HCT116 (cell line): Measurements from ENCODE around the gene ESRP2.

ENCODE experiments used
- CEBPB ChIP-seq: IDR thresholded peaks from 2 replicates; pipeline ENCODE4 v1.6.1; 2012; ENCODE audit warnings: low read depth
- POLR2A ChIP-seq: IDR thresholded peaks from 2 replicates; pipeline ENCODE4 v1.7.0; 2011; ENCODE audit warnings: borderline replicate concordance; ENCODE audit not compliant: insufficient read depth, insufficient read length; ENCODE audit errors: extremely low read depth
- RAD21 ChIP-seq: IDR thresholded peaks from 2 replicates; pipeline ENCODE4 v1.6.1; 2012; ENCODE audit warnings: low read depth, mild to moderate bottlenecking
- SIN3A ChIP-seq: IDR thresholded peaks from 2 replicates; pipeline ENCODE4 v1.6.1; 2012; ENCODE audit warnings: low read depth
- YY1 ChIP-seq: IDR thresholded peaks from 2 replicates; pipeline ENCODE4 v1.6.1; 2011; ENCODE audit warnings: low read length, low read depth, moderate library complexity, mild to moderate bottlenecking; ENCODE audit not compliant: insufficient replicate concordance; ENCODE audit errors: extremely low read depth
- ZFX ChIP-seq: fragments of 450-650 bp; IDR thresholded peaks from 2 replicates; pipeline ENCODE4 v1.6.1; 2017
- TF ChIP-seq, protein P1 (sequence below), 3 experiments: fragments of 200-600 bp in 1 of 3; sonication (generic) in 1 of 3; IDR thresholded peaks in 2 of 3; conservative IDR thresholded peaks in 1 of 3; 2 replicates each; pipeline ENCODE4 v1.5.1; 2012 to 2017; ENCODE audit warnings: low read depth in 2 of 3, low read length in 2 of 3, antibody characterized with exemption in 1 of 3, borderline replicate concordance in 1 of 3, control low read depth in 1 of 3, mild to moderate bottlenecking in 1 of 3, mixed read lengths in 1 of 3, mixed run types in 1 of 3, moderate library complexity in 1 of 3; ENCODE audit not compliant: insufficient read depth in 1 of 3
- TF ChIP-seq, protein P2 (sequence below): IDR thresholded peaks from 2 replicates; pipeline ENCODE4 v1.6.1; 2012; ENCODE audit warnings: low read depth
- TF ChIP-seq, protein P3 (sequence below): IDR thresholded peaks from 2 replicates; pipeline ENCODE4 v1.6.1; 2012
- TF ChIP-seq, protein P4 (sequence below): IDR thresholded peaks from 2 replicates; pipeline ENCODE4 v1.6.1; 2011; ENCODE audit warnings: mild to moderate bottlenecking, low read length, moderate library complexity; ENCODE audit not compliant: insufficient replicate concordance; ENCODE audit errors: extremely low read depth

DNA sequence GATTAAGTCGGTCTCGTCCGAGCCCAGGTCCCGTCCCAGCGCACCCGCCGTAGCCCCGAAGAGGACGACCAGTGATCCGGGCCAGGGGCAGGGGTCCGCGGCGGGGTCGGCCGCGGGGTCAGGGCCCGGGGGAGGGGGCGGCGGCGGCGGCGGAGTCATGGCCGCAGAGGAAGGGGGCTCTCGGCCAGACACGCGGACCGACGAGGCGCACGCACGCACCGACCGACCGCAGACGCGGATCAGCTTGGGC lies at the start of gene ESRP2:
- TF ChIP-seq, protein P1, sequence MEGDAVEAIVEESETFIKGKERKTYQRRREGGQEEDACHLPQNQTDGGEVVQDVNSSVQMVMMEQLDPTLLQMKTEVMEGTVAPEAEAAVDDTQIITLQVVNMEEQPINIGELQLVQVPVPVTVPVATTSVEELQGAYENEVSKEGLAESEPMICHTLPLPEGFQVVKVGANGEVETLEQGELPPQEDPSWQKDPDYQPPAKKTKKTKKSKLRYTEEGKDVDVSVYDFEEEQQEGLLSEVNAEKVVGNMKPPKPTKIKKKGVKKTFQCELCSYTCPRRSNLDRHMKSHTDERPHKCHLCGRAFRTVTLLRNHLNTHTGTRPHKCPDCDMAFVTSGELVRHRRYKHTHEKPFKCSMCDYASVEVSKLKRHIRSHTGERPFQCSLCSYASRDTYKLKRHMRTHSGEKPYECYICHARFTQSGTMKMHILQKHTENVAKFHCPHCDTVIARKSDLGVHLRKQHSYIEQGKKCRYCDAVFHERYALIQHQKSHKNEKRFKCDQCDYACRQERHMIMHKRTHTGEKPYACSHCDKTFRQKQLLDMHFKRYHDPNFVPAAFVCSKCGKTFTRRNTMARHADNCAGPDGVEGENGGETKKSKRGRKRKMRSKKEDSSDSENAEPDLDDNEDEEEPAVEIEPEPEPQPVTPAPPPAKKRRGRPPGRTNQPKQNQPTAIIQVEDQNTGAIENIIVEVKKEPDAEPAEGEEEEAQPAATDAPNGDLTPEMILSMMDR (IDR thresholded peaks at IDR 0.05 in 2 of 3, conservative IDR thresholded peaks at IDR 0.05 in 1 of 3; ENCODE audit: borderline replicate concordance in 1 of 3, insufficient read depth in 1 of 3, low read depth in 2 of 3, low read length in 2 of 3): no peak
- TF ChIP-seq SIN3A (no peak), POLR2A (no peak), CEBPB (no peak), ZFX (no peak), RAD21 (no peak), YY1 (no peak)
- TF ChIP-seq, protein P2, sequence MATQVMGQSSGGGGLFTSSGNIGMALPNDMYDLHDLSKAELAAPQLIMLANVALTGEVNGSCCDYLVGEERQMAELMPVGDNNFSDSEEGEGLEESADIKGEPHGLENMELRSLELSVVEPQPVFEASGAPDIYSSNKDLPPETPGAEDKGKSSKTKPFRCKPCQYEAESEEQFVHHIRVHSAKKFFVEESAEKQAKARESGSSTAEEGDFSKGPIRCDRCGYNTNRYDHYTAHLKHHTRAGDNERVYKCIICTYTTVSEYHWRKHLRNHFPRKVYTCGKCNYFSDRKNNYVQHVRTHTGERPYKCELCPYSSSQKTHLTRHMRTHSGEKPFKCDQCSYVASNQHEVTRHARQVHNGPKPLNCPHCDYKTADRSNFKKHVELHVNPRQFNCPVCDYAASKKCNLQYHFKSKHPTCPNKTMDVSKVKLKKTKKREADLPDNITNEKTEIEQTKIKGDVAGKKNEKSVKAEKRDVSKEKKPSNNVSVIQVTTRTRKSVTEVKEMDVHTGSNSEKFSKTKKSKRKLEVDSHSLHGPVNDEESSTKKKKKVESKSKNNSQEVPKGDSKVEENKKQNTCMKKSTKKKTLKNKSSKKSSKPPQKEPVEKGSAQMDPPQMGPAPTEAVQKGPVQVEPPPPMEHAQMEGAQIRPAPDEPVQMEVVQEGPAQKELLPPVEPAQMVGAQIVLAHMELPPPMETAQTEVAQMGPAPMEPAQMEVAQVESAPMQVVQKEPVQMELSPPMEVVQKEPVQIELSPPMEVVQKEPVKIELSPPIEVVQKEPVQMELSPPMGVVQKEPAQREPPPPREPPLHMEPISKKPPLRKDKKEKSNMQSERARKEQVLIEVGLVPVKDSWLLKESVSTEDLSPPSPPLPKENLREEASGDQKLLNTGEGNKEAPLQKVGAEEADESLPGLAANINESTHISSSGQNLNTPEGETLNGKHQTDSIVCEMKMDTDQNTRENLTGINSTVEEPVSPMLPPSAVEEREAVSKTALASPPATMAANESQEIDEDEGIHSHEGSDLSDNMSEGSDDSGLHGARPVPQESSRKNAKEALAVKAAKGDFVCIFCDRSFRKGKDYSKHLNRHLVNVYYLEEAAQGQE: no peak
- TF ChIP-seq, protein P3, sequence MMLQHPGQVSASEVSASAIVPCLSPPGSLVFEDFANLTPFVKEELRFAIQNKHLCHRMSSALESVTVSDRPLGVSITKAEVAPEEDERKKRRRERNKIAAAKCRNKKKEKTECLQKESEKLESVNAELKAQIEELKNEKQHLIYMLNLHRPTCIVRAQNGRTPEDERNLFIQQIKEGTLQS: no peak
- TF ChIP-seq, protein P4, sequence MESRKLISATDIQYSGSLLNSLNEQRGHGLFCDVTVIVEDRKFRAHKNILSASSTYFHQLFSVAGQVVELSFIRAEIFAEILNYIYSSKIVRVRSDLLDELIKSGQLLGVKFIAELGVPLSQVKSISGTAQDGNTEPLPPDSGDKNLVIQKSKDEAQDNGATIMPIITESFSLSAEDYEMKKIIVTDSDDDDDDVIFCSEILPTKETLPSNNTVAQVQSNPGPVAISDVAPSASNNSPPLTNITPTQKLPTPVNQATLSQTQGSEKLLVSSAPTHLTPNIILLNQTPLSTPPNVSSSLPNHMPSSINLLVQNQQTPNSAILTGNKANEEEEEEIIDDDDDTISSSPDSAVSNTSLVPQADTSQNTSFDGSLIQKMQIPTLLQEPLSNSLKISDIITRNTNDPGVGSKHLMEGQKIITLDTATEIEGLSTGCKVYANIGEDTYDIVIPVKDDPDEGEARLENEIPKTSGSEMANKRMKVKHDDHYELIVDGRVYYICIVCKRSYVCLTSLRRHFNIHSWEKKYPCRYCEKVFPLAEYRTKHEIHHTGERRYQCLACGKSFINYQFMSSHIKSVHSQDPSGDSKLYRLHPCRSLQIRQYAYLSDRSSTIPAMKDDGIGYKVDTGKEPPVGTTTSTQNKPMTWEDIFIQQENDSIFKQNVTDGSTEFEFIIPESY: no peak
